Measurements from ENCODE around the gene GPR32. TPM values are rescaled to one million over a fixed set of nuclear protein-coding genes. Genes with fewer than 3 reads are reported as not detected.

The GPR32 gene
- total and polyA plus RNA-seq, 10 donors, result not detected

- no peaks in the 10 kb centered on the region for H3K27me3 ChIP-seq (replicated peaks in 1 of 7)
- H3K27ac ChIP-seq, result no peak overlapping the region
- 85 to 90% (median 86%) methylated on average over 3 of the region's 3 CpGs for WGBS, 5 donors
- no peak for DNase-seq
- peaks cover 15 to 45% (median 23%) of the 10 kb centered on the region in 6 donors for H3K4me1 ChIP-seq
- no peaks in the 10 kb centered on the region for H3K9me3 ChIP-seq
- peaks cover 0 to 75% (median 48%) of the 10 kb centered on the region in 6 donors for H3K36me3 ChIP-seq
- TF ChIP-seq, protein P1, sequence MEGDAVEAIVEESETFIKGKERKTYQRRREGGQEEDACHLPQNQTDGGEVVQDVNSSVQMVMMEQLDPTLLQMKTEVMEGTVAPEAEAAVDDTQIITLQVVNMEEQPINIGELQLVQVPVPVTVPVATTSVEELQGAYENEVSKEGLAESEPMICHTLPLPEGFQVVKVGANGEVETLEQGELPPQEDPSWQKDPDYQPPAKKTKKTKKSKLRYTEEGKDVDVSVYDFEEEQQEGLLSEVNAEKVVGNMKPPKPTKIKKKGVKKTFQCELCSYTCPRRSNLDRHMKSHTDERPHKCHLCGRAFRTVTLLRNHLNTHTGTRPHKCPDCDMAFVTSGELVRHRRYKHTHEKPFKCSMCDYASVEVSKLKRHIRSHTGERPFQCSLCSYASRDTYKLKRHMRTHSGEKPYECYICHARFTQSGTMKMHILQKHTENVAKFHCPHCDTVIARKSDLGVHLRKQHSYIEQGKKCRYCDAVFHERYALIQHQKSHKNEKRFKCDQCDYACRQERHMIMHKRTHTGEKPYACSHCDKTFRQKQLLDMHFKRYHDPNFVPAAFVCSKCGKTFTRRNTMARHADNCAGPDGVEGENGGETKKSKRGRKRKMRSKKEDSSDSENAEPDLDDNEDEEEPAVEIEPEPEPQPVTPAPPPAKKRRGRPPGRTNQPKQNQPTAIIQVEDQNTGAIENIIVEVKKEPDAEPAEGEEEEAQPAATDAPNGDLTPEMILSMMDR (IDR thresholded peaks at IDR 0.05 in 8 of 11, conservative IDR thresholded peaks at IDR 0.05 in 3 of 11), result no peak
- TF ChIP-seq POLR2A (IDR thresholded peaks at IDR 0.05), result no peak
- TF ChIP-seq POLR2AphosphoS5 (IDR thresholded peaks at IDR 0.05), result no peak
- intact Hi-C loops (cut with DNase I; ENCODE audit: low total_unique reads), result no loop called here
- H3K4me3 ChIP-seq, result no peak overlapping the region
Observed at GRCh38 chr19:50799547-50799851, 29.2 kb downstream of the GPR32 start.

- H3K36me3 ChIP-seq, result peaks cover 0 to 63% (median 48%) of the 10 kb centered on the region in 6 donors
- WGBS, 5 donors, result 89 to 95% (median 91%) methylated on average over 8 of the region's 8 CpGs
- H3K9me3 ChIP-seq, result no peaks in the 10 kb centered on the region
- H3K4me1 ChIP-seq, result peaks cover 15 to 54% (median 26%) of the 10 kb centered on the region in 6 donors
- no peak for DNase-seq
- intact Hi-C loops (cut with DNase I; ENCODE audit: low total_unique reads), result no loop called here
- no peak for TF ChIP-seq POLR2AphosphoS5 (IDR thresholded peaks at IDR 0.05)
- TF ChIP-seq, protein P1 (IDR thresholded peaks at IDR 0.05 in 8 of 11, conservative IDR thresholded peaks at IDR 0.05 in 3 of 11), result no peak
- TF ChIP-seq POLR2A (IDR thresholded peaks at IDR 0.05), result no peak
- H3K27ac ChIP-seq, result no peak overlapping the region
- no peaks in the 10 kb centered on the region for H3K27me3 ChIP-seq (replicated peaks in 1 of 7)
- H3K4me3 ChIP-seq, result no peak overlapping the region
Observed at GRCh38 chr19:50801107-50801506, 30.8 kb downstream of the GPR32 start.

DNA sequence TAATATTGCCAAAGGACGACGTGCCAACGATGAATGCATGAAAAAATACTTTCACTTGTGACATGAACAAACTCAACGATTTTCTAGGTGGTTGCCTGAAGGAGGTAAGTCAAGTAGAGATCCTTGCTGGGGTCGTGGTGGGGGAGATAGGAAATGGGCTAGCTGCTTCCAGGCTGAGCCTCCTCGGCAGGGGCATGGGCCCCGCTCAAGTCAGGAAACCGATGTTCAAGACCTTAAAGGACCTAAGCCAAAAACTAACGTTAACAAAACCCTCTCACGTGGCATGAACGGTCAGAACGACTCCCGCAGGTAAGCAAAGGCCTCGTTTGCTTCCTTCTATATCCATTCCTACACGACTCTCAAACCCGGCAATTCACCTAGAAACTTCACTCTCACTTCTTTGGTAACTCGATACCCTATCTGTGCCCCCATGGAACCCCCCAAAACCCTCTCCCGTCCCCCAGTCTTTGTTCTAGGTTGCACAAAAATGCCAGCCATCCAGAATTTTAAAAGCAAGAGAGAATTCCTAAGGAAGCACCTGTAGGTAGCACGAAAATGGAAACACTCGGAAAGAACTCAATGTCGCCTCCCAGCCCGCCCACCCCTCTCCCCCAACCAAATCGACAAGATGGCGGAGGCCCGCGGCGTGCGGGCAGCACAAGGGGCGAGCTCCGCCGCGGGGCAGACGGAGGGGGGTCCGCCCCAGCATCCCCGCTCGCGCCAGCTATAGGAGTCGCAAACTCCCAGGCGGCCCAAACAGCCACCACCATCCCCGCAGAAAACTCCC, 33.6 kb downstream of the GPR32 start:
- peaks cover 0 to 36% (median 25%) of the 10 kb centered on the region in 6 donors for H3K36me3 ChIP-seq
- no peak for TF ChIP-seq POLR2A (IDR thresholded peaks at IDR 0.05)
- TF ChIP-seq POLR2AphosphoS5 (IDR thresholded peaks at IDR 0.05), result no peak
- TF ChIP-seq, protein P1 (IDR thresholded peaks at IDR 0.05 in 8 of 11, conservative IDR thresholded peaks at IDR 0.05 in 3 of 11), result no peak
- peak overlapping the region; percentile 73 to 99 (median 91) for H3K4me3 ChIP-seq
- WGBS, 5 donors, result 0 to 1% (median 1%) methylated on average over 36 to 40 of the region's 40 CpGs
- intact Hi-C loops (cut with DNase I; ENCODE audit: low total_unique reads), result no loop called here
- peaks cover 15 to 51% (median 24%) of the 10 kb centered on the region in 6 donors for H3K4me1 ChIP-seq
- H3K27me3 ChIP-seq (replicated peaks in 1 of 7), result no peaks in the 10 kb centered on the region
- DNase-seq, result no peak
- peak overlapping the region; percentile 94 to 99 (median 96) for H3K27ac ChIP-seq
- no peaks in the 10 kb centered on the region for H3K9me3 ChIP-seq

DNA sequence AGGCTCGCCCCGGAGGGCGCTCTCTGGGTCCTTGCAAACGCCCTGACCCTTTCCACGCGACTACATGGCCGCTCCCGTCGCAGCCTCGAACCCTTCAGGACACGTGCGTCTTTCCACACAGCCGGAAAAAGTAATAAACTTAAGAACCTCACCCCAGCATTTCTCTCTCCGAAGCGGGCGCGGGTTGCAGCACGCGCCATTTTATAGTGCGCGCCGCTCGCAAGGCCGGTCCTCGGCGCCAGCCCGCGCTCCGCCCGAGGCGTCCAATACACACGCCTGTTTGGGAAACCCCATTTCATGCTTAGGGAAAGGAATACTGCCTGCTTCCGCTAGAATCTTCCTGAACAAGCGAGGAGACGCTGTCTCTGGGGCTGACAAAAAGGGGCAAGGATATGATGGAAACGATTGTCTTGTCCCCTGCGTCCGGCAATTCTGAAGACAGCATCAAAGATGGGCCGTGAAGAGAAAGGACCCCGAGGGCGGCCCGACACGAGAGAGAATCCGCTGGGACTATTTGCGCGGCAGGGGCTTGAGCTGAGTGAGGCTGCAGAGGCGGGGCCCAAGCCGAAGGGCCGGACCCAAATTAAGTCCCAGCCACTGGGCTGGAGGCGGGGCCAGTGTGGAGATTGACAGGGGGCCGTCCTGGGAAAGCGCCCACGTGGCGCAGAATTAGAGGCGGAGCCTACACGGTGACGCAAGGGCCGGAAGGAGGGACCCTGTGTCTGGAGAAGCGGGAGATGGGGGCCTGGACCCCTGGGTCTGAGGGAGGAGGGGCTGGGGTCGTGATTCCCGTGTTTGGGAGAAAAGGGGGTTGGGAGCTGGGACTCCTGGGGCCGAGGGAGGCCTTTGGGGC, 34.4 kb downstream of the GPR32 start:
- TF ChIP-seq, protein P1 (IDR thresholded peaks at IDR 0.05 in 8 of 11, conservative IDR thresholded peaks at IDR 0.05 in 3 of 11), result peak in 2 of 11 experiments; percentile 15 to 23
- TF ChIP-seq POLR2AphosphoS5 (IDR thresholded peaks at IDR 0.05), result peak; percentile 76 to 95 (median 89)
- TF ChIP-seq POLR2A (IDR thresholded peaks at IDR 0.05), result peak in 1 of 3 donors; percentile 12
- 0 to 1% (median 0%) methylated on average over 51 to 62 of the region's 62 CpGs for WGBS, 5 donors

More for the DNA sequence above, 34.4 kb downstream of the GPR32 start:
- peaks cover 15 to 43% (median 24%) of the 10 kb centered on the region in 6 donors for H3K4me1 ChIP-seq
- H3K27ac ChIP-seq, result peak overlapping the region; percentile 94 to 99 (median 96)
- H3K9me3 ChIP-seq, result no peaks in the 10 kb centered on the region
- H3K4me3 ChIP-seq, result peak overlapping the region; percentile 73 to 99 (median 91)
- H3K27me3 ChIP-seq (replicated peaks in 1 of 7), result no peaks in the 10 kb centered on the region
- peak; percentile 99 for DNase-seq
- intact Hi-C loops (cut with DNase I; ENCODE audit: low total_unique reads), result no loop called here
- peaks cover 0 to 27% (median 20%) of the 10 kb centered on the region in 6 donors for H3K36me3 ChIP-seq

Data from spleen (tissue), 11 donors.